T-helper 1 cell (primary cell): ENCODE results near the gene JPH3.
"Not testable (repeated sequence)": the region's sequence is repeated elsewhere in the genome, so short reads cannot be mapped to it uniquely, and the experiment has no call there.

ENCODE experiments used
- DNase-seq, 5 donors: peaks; one replicate each; pipeline ENCODE4 v3.0.0-alpha.2; 2012 to 2020

The JPH3 gene

GRCh38 chr16:87720446-87720845 lies 118.1 kb downstream of the JPH3 start:
- DNase-seq: no peak

GRCh38 chr16:87721622-87722585 lies 119.6 kb downstream of the JPH3 start:
- DNase-seq: no peak

GRCh38 chr16:87722590-87723225 lies 120.4 kb downstream of the JPH3 start:
- DNase-seq: no peak

- DNase-seq: no peak
Observed at GRCh38 chr16:87723226-87723623, 120.9 kb downstream of the JPH3 start.

GRCh38 chr16:87724490-87725291 lies 122.4 kb downstream of the JPH3 start:
- DNase-seq: no peak

- no peak for DNase-seq
Observed at GRCh38 chr16:87725596-87726235, 123.4 kb downstream of the JPH3 start.

- DNase-seq: not testable (repeated sequence)
Observed at GRCh38 chr16:87726577-87726976, 124.3 kb downstream of the JPH3 start.

GRCh38 chr16:87727346-87727745 lies 125.0 kb downstream of the JPH3 start:
- DNase-seq: no peak

GRCh38 chr16:87728026-87728425 lies 125.7 kb downstream of the JPH3 start:
- DNase-seq: no peak

GRCh38 chr16:87729266-87729954 lies 127.1 kb downstream of the JPH3 start:
- DNase-seq: no peak

GRCh38 chr16:87731607-87732006 lies 129.3 kb downstream of the JPH3 start:
- DNase-seq: no peak

GRCh38 chr16:87733190-87733589 lies 130.9 kb downstream of the JPH3 start:
- no peak for DNase-seq

- no peak for DNase-seq
Observed at GRCh38 chr16:87734644-87735043, 132.3 kb downstream of the JPH3 start.

- no peak for DNase-seq
Observed at GRCh38 chr16:87735270-87736007, 133.1 kb downstream of the JPH3 start.

- DNase-seq: no peak
Observed at GRCh38 chr16:87736008-87736382, 133.7 kb downstream of the JPH3 start.

- no peak for DNase-seq
Observed at GRCh38 chr16:87739801-87740200, 137.5 kb downstream of the JPH3 start.

- no peak for DNase-seq
Observed at GRCh38 chr16:87740441-87740840, 138.1 kb downstream of the JPH3 start.

GRCh38 chr16:87740909-87741424 lies 138.7 kb downstream of the JPH3 start:
- DNase-seq: no peak

- DNase-seq: no peak
Observed at GRCh38 chr16:87741700-87742415, 139.6 kb downstream of the JPH3 start.

GRCh38 chr16:87742781-87743490 lies 140.6 kb downstream of the JPH3 start:
- no peak for DNase-seq
